Measurements from ENCODE around the gene MYOD1. TPM values are rescaled to one million over a fixed set of nuclear protein-coding genes. Genes with fewer than 3 reads are reported as not detected.

MYOD1 gene
- total and polyA plus RNA-seq, 2 of the 4 experiments (the other 2 are of a cell fraction): not detected

- H2BK5ac ChIP-seq (ENCODE audit: low read depth, low read length, poor library complexity, severe bottlenecking): no peak overlapping the region
- no peak overlapping the region for H3K18ac ChIP-seq (ENCODE audit: low read depth, low read length)
- H2AK9ac ChIP-seq (replicated peaks; ENCODE audit: low read depth, low read length, poor library complexity): no peak overlapping the region
- no peak for DNase-seq
- no peaks in the 10 kb centered on the region for H3K79me1 ChIP-seq (ENCODE audit: low read depth in 1 of 2, low read length in 2 of 2)
- intact Hi-C loops (cut with micrococcal nuclease) (loop anchor here (10.0 kb wide), 1 partner anchor 1133 kb away; no protein-coding TSS in a partner anchor), dilution Hi-C loops (cut with HindIII; ENCODE audit: low sequenced_read_pairs, unreplicated experiment) (no loop called here), in situ Hi-C loops (cut with MboI; ENCODE audit: low sequenced_read_pairs) (no loop called here)
- no peak overlapping the region for H2BK15ac ChIP-seq (ENCODE audit: low read depth, low read length)
- no peaks in the 10 kb centered on the region for H3K4me1 ChIP-seq (ENCODE audit: control insufficient read depth, insufficient read depth, low read length)
- POLR2A ChIA-PET (ENCODE audit: unreplicated experiment): no interaction called here
- H3K36me3 ChIP-seq (ENCODE audit: control insufficient read depth, insufficient read depth, low read length): no peaks in the 10 kb centered on the region
- no CpG with 5 or more reads among the region's 10 CpGs for WGBS, 2 experiments (ENCODE audit: extremely low coverage in 2 of 2, insufficient read length in 1 of 2)
- no peak overlapping the region for H4K8ac ChIP-seq (ENCODE audit: low read depth in 2 of 2, low read length in 2 of 2)
- H3K56ac ChIP-seq (ENCODE audit: extremely low read depth, insufficient read depth, low read length): no peak overlapping the region
- H3K9me1 ChIP-seq (ENCODE audit: insufficient read depth, low read length): no peaks in the 10 kb centered on the region
- H3K4ac ChIP-seq (ENCODE audit: low read depth, low read length): no peak overlapping the region
- no peak overlapping the region for H4K5ac ChIP-seq (ENCODE audit: low read depth, low read length)
- H2AFZ ChIP-seq (replicated peaks; ENCODE audit: low read length, poor library complexity): no peak overlapping the region
- no peak overlapping the region for H4K91ac ChIP-seq (ENCODE audit: insufficient read depth, low read depth, low read length)
- CTCF ChIA-PET: no interaction called here
- no peak overlapping the region for H2BK20ac ChIP-seq (ENCODE audit: low read depth, low read length)
- no peak overlapping the region for H3K23ac ChIP-seq (ENCODE audit: low read depth, low read length)
- no peak overlapping the region for H3K4me2 ChIP-seq (ENCODE audit: low read depth, low read length)
- no peak for ATAC-seq (ENCODE audit: low read depth)
- no peak overlapping the region for H3K14ac ChIP-seq (replicated peaks; ENCODE audit: low read depth, low read length)
- H2BK120ac ChIP-seq (ENCODE audit: low read depth, low read length): no peak overlapping the region
- BruUV-seq (replicated peaks): no TSS peak
- no peak overlapping the region for H3K9ac ChIP-seq (ENCODE audit: low read depth, low read length)
- no peaks in the 10 kb centered on the region for H4K20me1 ChIP-seq (ENCODE audit: insufficient read depth, low read length)
- no peak overlapping the region for H3K4me3 ChIP-seq (ENCODE audit: insufficient read depth, low read depth, low read length)
- TF ChIP-seq MAZ (IDR thresholded peaks at IDR 0.05; ENCODE audit: borderline replicate concordance, low read depth, low read length): no peak
- peaks cover 41% of the 10 kb centered on the region for H3K27me3 ChIP-seq (ENCODE audit: control insufficient read depth, insufficient read depth, low read length)
- no peak overlapping the region for H3K27ac ChIP-seq (ENCODE audit: insufficient read depth, low read length)
- H2AK5ac ChIP-seq (ENCODE audit: low read depth, low read length): no peak overlapping the region
- H3K9me3 ChIP-seq (ENCODE audit: control insufficient read depth, insufficient read depth, low read length): no peaks in the 10 kb centered on the region
These were observed 27.4 kb upstream of the MYOD1 start for GRCh38 chr11:17691976-17692375.
